OCI-LY3 (cell line): ENCODE measurements around the gene RBM20.

Experiments used
- CTCF ChIP-seq: fragments of 200-600, 300-600 bp; sonication (generic); IDR thresholded peaks from 2 replicates; pipeline ENCODE4 v1.5.1; 2014; ENCODE audit warnings: antibody characterized with exemption, low read length, low read depth
- EZH2phosphoT487 ChIP-seq: fragments of 200-600 bp; shearing (Covaris generic); IDR thresholded peaks from 2 replicates; pipeline ENCODE4 v1.6.1; 2018; ENCODE audit warnings: antibody characterized with exemption, mixed run types, low read depth

GRCh38 chr10:110686949-110687348, 42.8 kb downstream of the RBM20 start:
- TF ChIP-seq CTCF (no peak), EZH2phosphoT487 (no peak)
